SU-DHL-6 (cell line): ENCODE data around the gene ST6GALNAC4.

Experiments used
- H2AFZ ChIP-seq: fragments of 200-600 bp; sonication (generic); 2 replicates; pipeline ENCODE4 v1.6.1; 2014; ENCODE audit warnings: low read depth, mild to moderate bottlenecking, moderate library complexity, mixed read lengths, antibody characterized with exemption, low read length; ENCODE audit not compliant: severe bottlenecking
- H3F3A ChIP-seq: fragments of 200-600 bp; shearing (Covaris generic); 2 replicates; pipeline ENCODE4 v1.6.0; 2016; ENCODE audit warnings: antibody characterized with exemption, mild to moderate bottlenecking; ENCODE audit not compliant: insufficient read depth
- H3K27ac ChIP-seq: fragments of 200-600 bp; sonication (generic); 2 replicates; pipeline ENCODE4 v1.5.1; 2016; ENCODE audit warnings: low read depth, mild to moderate bottlenecking, low read length, moderate library complexity, mixed read lengths
- H3K27me3 ChIP-seq: fragments of 200-600 bp; sonication (generic), shearing (Covaris generic); 2 replicates; pipeline ENCODE4 v1.6.0; 2014; ENCODE audit warnings: mild to moderate bottlenecking, low read length
- H3K36me3 ChIP-seq: fragments of 200-600 bp; sonication (generic); 2 replicates; pipeline ENCODE4 v1.6.1; 2014; ENCODE audit warnings: mild to moderate bottlenecking, low read length, mixed read lengths
- H3K4me2 ChIP-seq: fragments of 300-600, 200-600 bp; shearing (Covaris generic), sonication (generic); 2 replicates; pipeline ENCODE4 v1.6.0; 2014; ENCODE audit warnings: low read length, low read depth, mild to moderate bottlenecking; ENCODE audit not compliant: poor library complexity, severe bottlenecking
- H3K4me3 ChIP-seq: fragments of 200-600 bp; sonication (generic); 2 replicates; pipeline ENCODE4 v1.5.1; 2014; ENCODE audit warnings: antibody characterized with exemption, low read length, mild to moderate bottlenecking, mixed read lengths; ENCODE audit not compliant: insufficient read depth, poor library complexity, severe bottlenecking
- H3K79me2 ChIP-seq: fragments of 200-600 bp; sonication (generic); 2 replicates; pipeline ENCODE4 v1.6.1; 2014; ENCODE audit warnings: mild to moderate bottlenecking, low read length, moderate library complexity; ENCODE audit not compliant: insufficient read depth
- H3K9ac ChIP-seq: fragments of 200-600 bp; sonication (generic); 2 replicates; pipeline ENCODE4 v1.7.0; 2014; ENCODE audit warnings: mild to moderate bottlenecking, low read length
- H3K9me2 ChIP-seq: fragments of 200-600 bp; sonication (generic); replicated peaks from 2 replicates; pipeline ENCODE4 v1.6.1; 2014; ENCODE audit warnings: low read length; ENCODE audit not compliant: insufficient read depth
- H3K9me3 ChIP-seq: fragments of 200-600 bp; sonication (generic); 2 replicates; pipeline ENCODE4 v1.6.1; 2014; ENCODE audit warnings: low read length, mixed read lengths; ENCODE audit not compliant: insufficient read depth
- H4K20me1 ChIP-seq: fragments of 200-600 bp; sonication (generic); 2 replicates; pipeline ENCODE4 v1.6.1; 2014; ENCODE audit warnings: low read depth, mild to moderate bottlenecking, antibody characterized with exemption, low read length, moderate library complexity, mixed read lengths
- EZH2phosphoT487 ChIP-seq: fragments of 200-600 bp; sonication (generic), shearing (Covaris generic); conservative IDR thresholded peaks from 2 replicates; pipeline ENCODE4 v1.6.1; 2018; ENCODE audit warnings: mild to moderate bottlenecking, antibody characterized with exemption, low read length, moderate library complexity, mixed read lengths
- TF ChIP-seq, protein P1 (sequence below): fragments of 200-600 bp; sonication (generic); IDR thresholded peaks from one replicate; pipeline ENCODE4 v1.5.1; 2017; ENCODE audit warnings: antibody characterized with exemption, mild to moderate bottlenecking, low read length, moderate library complexity; ENCODE audit not compliant: insufficient read depth, poor library complexity, severe bottlenecking

ST6GALNAC4 gene

DNA sequence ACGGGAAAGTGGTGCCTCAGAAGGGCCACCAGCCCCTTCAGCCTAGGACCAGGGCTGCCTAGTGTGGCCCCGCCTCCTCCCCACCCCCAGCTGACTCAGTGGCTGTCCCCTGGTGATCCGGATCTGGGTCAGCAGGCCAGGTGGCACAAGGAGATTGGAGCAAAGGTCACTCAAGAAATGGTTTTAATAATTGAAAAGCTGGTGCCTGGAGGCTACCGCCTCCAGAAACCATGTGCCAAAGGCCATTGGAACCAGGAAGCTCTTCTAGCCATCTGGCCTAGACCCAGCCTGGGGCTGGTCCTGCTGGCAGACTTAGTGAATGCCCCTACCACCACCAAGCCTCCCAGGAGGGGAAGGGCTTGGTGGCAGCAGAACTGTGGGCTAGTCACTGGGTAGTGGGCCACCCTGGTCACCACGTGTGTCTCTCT, 1.5 kb downstream of the ST6GALNAC4 start:
- Histone ChIP-seq H3K4me3 (no peak overlapping the region), H3K9me3 (no peaks in the 10 kb centered on the region), H3K4me2 (peak overlapping the region; percentile 87), H3F3A (peaks cover 19% of the 10 kb centered on the region), H3K27ac (peak overlapping the region; percentile 80), H3K27me3 (no peaks in the 10 kb centered on the region), H4K20me1 (no peaks in the 10 kb centered on the region), H3K36me3 (no peaks in the 10 kb centered on the region), H3K9me2 (no peaks in the 10 kb centered on the region), H2AFZ (no peak overlapping the region), H3K9ac (peak overlapping the region; percentile 26; the same call in 1 of the 2 replicates), H3K79me2 (no peaks in the 10 kb centered on the region)
- TF ChIP-seq, protein P1, sequence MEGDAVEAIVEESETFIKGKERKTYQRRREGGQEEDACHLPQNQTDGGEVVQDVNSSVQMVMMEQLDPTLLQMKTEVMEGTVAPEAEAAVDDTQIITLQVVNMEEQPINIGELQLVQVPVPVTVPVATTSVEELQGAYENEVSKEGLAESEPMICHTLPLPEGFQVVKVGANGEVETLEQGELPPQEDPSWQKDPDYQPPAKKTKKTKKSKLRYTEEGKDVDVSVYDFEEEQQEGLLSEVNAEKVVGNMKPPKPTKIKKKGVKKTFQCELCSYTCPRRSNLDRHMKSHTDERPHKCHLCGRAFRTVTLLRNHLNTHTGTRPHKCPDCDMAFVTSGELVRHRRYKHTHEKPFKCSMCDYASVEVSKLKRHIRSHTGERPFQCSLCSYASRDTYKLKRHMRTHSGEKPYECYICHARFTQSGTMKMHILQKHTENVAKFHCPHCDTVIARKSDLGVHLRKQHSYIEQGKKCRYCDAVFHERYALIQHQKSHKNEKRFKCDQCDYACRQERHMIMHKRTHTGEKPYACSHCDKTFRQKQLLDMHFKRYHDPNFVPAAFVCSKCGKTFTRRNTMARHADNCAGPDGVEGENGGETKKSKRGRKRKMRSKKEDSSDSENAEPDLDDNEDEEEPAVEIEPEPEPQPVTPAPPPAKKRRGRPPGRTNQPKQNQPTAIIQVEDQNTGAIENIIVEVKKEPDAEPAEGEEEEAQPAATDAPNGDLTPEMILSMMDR = no peak
- no peak for TF ChIP-seq EZH2phosphoT487

DNA sequence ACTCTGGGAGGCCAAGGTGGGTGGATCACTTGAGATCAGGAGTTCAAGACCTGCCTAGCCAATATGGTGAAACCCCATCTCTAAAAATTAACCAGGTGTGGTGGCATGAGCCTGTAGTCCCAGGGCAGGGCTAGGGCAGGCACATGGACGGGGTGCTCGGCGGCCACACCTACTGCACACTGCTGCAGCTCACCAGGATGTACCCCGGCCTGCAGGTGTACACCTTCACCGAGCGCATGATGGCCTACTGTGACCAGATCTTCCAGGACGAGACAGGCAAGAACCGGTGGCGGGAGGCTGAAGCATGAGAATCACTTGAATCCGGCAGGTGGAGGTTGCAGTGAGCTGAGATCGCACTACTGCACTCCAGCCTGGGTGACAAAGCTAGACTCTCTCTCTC, 3.2 kb downstream of the ST6GALNAC4 start:
- H3K79me2 ChIP-seq = no peaks in the 10 kb centered on the region
- H3F3A ChIP-seq = peaks cover 19% of the 10 kb centered on the region
- no peaks in the 10 kb centered on the region for H3K9me3 ChIP-seq
- no peak overlapping the region for H3K27ac ChIP-seq
- H3K9me2 ChIP-seq = no peaks in the 10 kb centered on the region
- H3K4me2 ChIP-seq = no peak overlapping the region
- no peak overlapping the region for H3K4me3 ChIP-seq
- no peak overlapping the region for H2AFZ ChIP-seq
- TF ChIP-seq, protein P1 = no peak
- TF ChIP-seq EZH2phosphoT487 = no peak
- no peaks in the 10 kb centered on the region for H4K20me1 ChIP-seq
- H3K27me3 ChIP-seq = no peaks in the 10 kb centered on the region
- no peak overlapping the region for H3K9ac ChIP-seq
- H3K36me3 ChIP-seq = no peaks in the 10 kb centered on the region

DNA sequence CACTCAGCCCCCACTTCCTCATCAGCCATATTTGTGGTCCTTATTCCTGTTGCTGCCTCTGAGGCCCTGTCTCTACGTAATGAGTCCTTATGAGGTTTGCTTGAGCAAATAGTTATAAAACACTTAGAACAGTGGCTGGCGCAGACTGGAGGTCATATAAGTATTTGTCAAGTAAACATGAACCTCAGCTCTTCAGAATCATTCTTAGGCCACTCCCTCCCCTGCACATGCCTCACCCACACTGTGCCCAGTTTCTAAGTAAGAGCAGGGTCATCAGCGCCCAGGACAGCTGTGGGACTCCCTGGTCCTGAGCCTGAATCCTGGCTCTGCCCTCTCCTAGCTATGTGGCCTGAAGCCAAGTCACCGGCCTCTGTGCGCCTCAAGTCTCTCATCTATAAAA, 4.0 kb downstream of the ST6GALNAC4 start:
- H3K36me3 ChIP-seq = no peaks in the 10 kb centered on the region
- no peaks in the 10 kb centered on the region for H3K79me2 ChIP-seq
- no peak overlapping the region for H3K4me3 ChIP-seq
- H3F3A ChIP-seq = peaks cover 19% of the 10 kb centered on the region
- H3K9me3 ChIP-seq = no peaks in the 10 kb centered on the region
- H3K9ac ChIP-seq = no peak overlapping the region
- H3K4me2 ChIP-seq = no peak overlapping the region
- no peaks in the 10 kb centered on the region for H3K27me3 ChIP-seq
- H2AFZ ChIP-seq = no peak overlapping the region
- H3K9me2 ChIP-seq = no peaks in the 10 kb centered on the region
- TF ChIP-seq EZH2phosphoT487 = no peak
- TF ChIP-seq, protein P1 = no peak
- no peaks in the 10 kb centered on the region for H4K20me1 ChIP-seq
- H3K27ac ChIP-seq = no peak overlapping the region
